ENCODE results near the gene GOLGA6B.
"Not testable (repeated sequence)": the region's sequence is repeated elsewhere in the genome, so short reads cannot be mapped to it uniquely, and the experiment has no call there.

Gene GOLGA6B

GRCh38 chr15:72669803-72670202, 15.3 kb downstream of the GOLGA6B start:
- DNase-seq: not testable (repeated sequence)

- not testable (repeated sequence) for DNase-seq
Observed at GRCh38 chr15:72670656-72671352, 16.3 kb downstream of the GOLGA6B start.

GRCh38 chr15:72671525-72671924, 17.0 kb downstream of the GOLGA6B start:
- no peak for DNase-seq

GRCh38 chr15:72676838-72677237, 22.3 kb downstream of the GOLGA6B start:
- no peak for DNase-seq

GRCh38 chr15:72680931-72681330, 26.4 kb downstream of the GOLGA6B start:
- no peak for DNase-seq

- DNase-seq: no peak
Observed at GRCh38 chr15:72682772-72683171, 28.3 kb downstream of the GOLGA6B start.

- DNase-seq: no peak
Observed at GRCh38 chr15:72685301-72685924, 30.9 kb downstream of the GOLGA6B start.

GRCh38 chr15:72685925-72686794, 31.7 kb downstream of the GOLGA6B start, which contains the start of the genes BBS4 and HIGD2B:
TSS of gene BBS4 (plus strand) at chr15:72686207. CDS start at chr15:72686228, 21 bp downstream.
TSS of gene HIGD2B (minus strand) at chr15:72686182. CDS start at chr15:72676374, 9,808 bp downstream.
- DNase-seq: no peak

GRCh38 chr15:72688697-72689096, 34.2 kb downstream of the GOLGA6B start:
- no peak for DNase-seq

- DNase-seq: no peak
Observed at GRCh38 chr15:72690938-72691337, 36.4 kb downstream of the GOLGA6B start.

GRCh38 chr15:72698938-72699337, 44.4 kb downstream of the GOLGA6B start:
- DNase-seq: no peak

GRCh38 chr15:72700076-72700475, 45.6 kb downstream of the GOLGA6B start:
- no peak for DNase-seq

GRCh38 chr15:72706266-72706665, 51.8 kb downstream of the GOLGA6B start:
- DNase-seq: no peak

- DNase-seq: not testable (repeated sequence)
Observed at GRCh38 chr15:72708551-72709303, 54.2 kb downstream of the GOLGA6B start.
